GM12874 (cell line): ENCODE data around the gene KIF7.

ENCODE experiments used
- TF ChIP-seq, protein P1 (sequence below): IDR thresholded peaks from 2 replicates; pipeline ENCODE4 v1.5.1; 2011; ENCODE audit warnings: low read depth, mild to moderate bottlenecking, control low read depth, low read length, moderate library complexity; ENCODE audit not compliant: insufficient read depth

KIF7 gene, protein sequence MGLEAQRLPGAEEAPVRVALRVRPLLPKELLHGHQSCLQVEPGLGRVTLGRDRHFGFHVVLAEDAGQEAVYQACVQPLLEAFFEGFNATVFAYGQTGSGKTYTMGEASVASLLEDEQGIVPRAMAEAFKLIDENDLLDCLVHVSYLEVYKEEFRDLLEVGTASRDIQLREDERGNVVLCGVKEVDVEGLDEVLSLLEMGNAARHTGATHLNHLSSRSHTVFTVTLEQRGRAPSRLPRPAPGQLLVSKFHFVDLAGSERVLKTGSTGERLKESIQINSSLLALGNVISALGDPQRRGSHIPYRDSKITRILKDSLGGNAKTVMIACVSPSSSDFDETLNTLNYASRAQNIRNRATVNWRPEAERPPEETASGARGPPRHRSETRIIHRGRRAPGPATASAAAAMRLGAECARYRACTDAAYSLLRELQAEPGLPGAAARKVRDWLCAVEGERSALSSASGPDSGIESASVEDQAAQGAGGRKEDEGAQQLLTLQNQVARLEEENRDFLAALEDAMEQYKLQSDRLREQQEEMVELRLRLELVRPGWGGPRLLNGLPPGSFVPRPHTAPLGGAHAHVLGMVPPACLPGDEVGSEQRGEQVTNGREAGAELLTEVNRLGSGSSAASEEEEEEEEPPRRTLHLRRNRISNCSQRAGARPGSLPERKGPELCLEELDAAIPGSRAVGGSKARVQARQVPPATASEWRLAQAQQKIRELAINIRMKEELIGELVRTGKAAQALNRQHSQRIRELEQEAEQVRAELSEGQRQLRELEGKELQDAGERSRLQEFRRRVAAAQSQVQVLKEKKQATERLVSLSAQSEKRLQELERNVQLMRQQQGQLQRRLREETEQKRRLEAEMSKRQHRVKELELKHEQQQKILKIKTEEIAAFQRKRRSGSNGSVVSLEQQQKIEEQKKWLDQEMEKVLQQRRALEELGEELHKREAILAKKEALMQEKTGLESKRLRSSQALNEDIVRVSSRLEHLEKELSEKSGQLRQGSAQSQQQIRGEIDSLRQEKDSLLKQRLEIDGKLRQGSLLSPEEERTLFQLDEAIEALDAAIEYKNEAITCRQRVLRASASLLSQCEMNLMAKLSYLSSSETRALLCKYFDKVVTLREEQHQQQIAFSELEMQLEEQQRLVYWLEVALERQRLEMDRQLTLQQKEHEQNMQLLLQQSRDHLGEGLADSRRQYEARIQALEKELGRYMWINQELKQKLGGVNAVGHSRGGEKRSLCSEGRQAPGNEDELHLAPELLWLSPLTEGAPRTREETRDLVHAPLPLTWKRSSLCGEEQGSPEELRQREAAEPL (N-terminal part only)

DNA sequence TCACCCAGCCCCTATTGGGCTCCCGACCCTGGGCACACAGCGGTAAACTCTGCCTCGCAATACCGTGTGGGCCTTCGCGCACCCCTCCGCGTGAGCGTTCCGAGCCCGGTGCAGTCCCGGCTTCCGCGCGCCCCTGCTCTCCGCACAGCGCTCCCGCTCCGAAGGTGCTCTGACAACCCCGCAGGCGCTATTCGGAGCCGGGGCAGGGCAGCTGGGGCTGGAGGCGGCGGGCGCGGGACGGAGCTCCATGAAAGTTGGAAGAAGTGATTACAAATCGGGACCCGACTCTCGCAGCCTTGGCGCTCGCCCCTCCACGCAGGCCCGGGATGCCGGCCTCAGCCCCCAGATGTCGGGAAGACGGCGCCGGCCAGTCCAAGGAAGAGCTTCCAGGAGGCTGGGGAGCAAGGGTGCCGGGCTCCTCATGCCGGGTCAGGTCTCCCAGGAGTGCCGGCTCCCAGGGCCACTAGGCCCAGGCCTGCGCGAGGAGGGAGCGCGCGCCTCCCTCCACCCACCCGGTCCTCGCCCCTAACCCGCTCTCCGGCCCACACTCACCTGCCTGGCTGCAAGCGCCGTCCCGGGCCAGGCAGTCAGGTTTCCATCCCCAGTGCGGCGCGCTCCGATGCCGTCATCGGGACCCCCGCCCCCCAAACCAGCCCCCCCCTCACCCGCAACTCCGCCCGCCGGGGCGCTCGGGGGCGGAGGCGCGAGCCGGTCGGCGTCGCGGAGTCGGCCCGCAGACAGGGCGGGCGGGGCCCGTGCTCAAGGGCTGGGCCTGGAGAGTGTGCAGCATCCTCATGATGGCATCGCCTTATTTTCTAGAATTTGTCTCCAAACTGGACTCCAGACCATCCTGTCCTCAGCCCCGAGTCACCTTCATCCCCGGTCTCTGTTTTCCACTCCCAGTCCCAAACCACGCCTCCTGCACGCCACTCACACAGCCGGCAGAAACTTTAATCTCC is at the start of gene KIF7:
Gene KIF7, minus strand, starts transcription at position 621 of the 959 bp plus-strand sequence. CDS start 2,537 bp downstream, outside the sequence.
- TF ChIP-seq, protein P1, sequence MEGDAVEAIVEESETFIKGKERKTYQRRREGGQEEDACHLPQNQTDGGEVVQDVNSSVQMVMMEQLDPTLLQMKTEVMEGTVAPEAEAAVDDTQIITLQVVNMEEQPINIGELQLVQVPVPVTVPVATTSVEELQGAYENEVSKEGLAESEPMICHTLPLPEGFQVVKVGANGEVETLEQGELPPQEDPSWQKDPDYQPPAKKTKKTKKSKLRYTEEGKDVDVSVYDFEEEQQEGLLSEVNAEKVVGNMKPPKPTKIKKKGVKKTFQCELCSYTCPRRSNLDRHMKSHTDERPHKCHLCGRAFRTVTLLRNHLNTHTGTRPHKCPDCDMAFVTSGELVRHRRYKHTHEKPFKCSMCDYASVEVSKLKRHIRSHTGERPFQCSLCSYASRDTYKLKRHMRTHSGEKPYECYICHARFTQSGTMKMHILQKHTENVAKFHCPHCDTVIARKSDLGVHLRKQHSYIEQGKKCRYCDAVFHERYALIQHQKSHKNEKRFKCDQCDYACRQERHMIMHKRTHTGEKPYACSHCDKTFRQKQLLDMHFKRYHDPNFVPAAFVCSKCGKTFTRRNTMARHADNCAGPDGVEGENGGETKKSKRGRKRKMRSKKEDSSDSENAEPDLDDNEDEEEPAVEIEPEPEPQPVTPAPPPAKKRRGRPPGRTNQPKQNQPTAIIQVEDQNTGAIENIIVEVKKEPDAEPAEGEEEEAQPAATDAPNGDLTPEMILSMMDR, result no peak

DNA sequence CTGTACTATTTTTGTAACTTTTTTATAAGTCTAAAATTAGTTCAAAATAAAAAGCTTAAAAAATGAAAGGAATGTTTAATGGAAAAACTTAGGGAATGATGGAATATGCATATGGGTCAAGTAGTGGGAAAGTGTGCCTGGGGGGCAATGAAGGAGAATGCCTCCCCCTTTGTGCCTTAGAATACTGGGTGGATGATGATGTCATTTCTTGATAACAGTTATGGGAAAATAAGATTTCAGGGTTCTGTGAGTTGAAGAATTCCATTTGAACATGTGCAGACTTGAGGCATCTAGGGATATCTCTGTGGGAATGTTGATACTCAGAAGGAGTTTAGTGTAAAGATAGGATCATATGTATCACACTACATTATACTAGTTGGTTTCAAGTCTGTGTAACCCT is 49.1 kb upstream of the KIF7 start:
- TF ChIP-seq, protein P1, result no peak

DNA sequence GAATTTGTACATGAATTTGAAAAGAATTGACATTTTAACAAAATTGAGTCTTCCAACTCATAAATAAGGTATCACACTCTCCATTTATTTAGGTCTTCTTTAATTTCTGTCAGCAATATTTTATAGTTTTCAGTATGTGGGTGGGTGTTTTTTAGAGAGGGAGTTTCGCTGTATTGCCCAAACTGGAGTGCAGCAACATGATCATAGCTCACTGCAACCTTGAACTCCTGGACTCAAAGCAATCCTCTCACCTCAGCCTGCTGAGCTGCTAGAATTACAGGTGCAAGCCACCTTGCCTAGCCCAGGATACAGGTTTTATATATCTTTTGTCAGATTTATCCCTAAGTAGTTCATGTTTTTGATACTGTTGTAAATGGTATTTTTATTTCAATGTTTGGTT is 39.9 kb upstream of the KIF7 start:
- TF ChIP-seq, protein P1, result no peak

DNA sequence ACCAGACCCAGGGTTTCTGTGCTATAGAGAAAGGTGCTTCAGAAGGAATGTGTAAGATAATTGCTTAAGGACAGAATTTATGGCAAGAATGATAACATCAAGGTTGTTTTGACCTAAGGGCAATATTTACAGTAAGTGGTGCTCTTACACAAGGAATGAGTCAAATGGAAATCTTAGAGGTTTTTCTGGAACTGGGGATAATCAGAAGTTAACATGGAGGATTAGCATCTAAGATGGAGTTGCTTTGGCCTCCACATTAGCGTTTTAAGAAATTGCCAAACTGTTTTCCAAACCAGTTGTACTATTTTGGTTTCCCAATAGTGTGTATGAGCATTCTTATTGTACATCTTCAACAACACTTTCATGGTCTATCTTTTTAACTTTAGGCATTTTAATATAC is 38.4 kb upstream of the KIF7 start:
- TF ChIP-seq, protein P1, result no peak

DNA sequence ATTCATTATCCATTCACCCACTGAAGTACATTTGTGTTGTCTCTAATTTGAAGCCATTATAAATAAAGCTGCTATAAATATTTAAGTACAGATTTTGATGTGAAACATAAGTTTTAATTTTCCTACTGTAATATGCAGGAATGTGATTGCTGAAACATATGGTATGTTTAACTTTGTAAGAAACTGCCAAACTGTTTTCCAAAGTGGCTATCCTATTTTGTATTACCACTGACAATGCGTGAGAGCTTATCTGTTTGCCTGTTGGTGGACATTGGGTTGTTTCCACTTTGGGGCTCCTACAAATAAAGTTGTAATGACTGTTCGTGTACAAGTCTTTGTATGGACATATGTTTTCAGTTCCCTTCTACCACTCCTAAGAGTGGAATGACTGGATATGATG is 37.8 kb upstream of the KIF7 start:
- TF ChIP-seq, protein P1, result no peak

DNA sequence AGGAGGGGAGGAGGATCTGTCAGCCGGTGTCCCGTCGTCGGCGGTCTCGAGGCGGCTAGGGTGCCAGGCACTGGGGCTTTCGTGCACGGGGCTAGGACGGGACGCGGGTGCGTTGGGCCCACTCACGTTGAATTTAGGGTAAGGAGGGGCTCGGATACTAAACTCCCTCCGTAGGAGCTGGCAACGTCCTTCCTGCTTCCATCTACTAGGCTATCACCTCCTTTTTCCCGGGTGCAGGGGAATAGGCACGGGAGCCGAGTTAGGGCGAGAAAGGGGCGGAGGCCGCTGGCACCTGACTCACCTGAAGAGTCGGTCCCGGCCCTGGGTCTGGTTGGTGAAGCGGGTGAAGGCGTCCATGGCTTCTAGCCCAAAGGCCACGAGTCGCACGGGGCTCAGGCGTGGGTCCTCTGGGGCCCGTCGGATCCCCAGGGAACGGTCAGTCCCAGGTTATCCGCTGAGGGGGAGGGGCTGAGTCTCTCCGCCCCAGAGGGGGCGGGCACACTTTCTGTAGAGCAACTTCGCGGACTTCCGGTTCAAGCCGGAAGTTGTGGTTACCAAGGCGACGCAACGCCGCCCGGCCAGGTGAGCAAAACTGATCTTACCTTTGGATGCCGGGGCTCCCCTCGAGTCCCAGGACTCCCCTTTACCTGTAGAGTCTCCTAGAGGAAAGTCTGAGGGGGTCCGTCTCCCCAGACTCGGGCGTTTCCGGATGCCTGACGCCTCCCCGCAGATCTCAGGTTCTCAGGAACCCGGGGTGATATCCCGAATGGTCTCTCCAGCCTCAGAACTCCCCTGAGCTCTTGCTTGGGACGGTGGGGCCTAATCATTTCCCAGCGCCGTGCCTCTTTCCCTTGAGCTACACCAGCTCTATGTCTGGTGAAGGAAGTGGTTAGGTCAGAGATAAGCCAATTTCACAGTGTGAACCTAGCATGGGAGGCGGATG is 35.3 kb upstream of the KIF7 start, which contains the start of the genes PEX11A and WDR93:
Gene PEX11A, minus strand, starts transcription at position 479 of the 943 bp plus-strand sequence. Its CDS starts 122 bp downstream, at position 357.
Gene WDR93, plus strand, starts transcription at position 536 of the 943 bp plus-strand sequence. CDS start 10,936 bp downstream, outside the sequence.
- TF ChIP-seq, protein P1, result no peak
